AG04450 (cell line): ENCODE data around the gene SLC47A1. TPM values are rescaled to one million over a fixed set of nuclear protein-coding genes. Genes with fewer than 3 reads are reported as not detected.

Experiments used
- CTCF ChIA-PET: fragments of 300-600, 350-600 bp; formaldehyde crosslinking; extraction: SDS; loops from one replicate; lab custom pipeline; 2022; ENCODE audit warnings: antibody characterized with exemption, inconsistent platforms; lab: Charles Lee
- POLR2A ChIA-PET: fragments of 350-600 bp; formaldehyde crosslinking; extraction: SDS; loops from one replicate; lab custom pipeline; 2021; ENCODE audit warnings: antibody characterized with exemption, inconsistent platforms; lab: Yijun Ruan, JAX
- DNase-seq: peaks from one replicate; pipeline ENCODE4 v3.0.0-alpha.2; 2011; ENCODE audit warnings: low read depth, low spot score
- H3K27ac ChIP-seq: one replicate; pipeline ENCODE4 v1.5.1; 2012; ENCODE audit warnings: low read depth, low read length, control low read depth
- H3K27me3 ChIP-seq: one replicate; pipeline ENCODE4 v1.6.0; 2012; ENCODE audit warnings: low read length; ENCODE audit not compliant: control insufficient read depth, insufficient read depth
- H3K4me3 ChIP-seq: 2 replicates; pipeline ENCODE4 v1.5.1; 2011; ENCODE audit warnings: mild to moderate bottlenecking, low read depth, low read length, control low read depth
- H3K9me3 ChIP-seq: 2 replicates; pipeline ENCODE4 v1.5.1; 2012; ENCODE audit warnings: low read length; ENCODE audit not compliant: control insufficient read depth, insufficient read depth
- polyA plus RNA-seq: library from polyadenylated mRNA; depleted of rRNA; stranded (reverse); fragments of >200 nt; gene quantifications from 2 replicates; pipeline ENCODE4 v1.2.3, GENCODE V29; 2011
- TF ChIP-seq, protein P1 (sequence below): IDR thresholded peaks from 2 replicates; pipeline ENCODE4 v1.5.1; 2011; ENCODE audit warnings: low read depth, low read length, control low read depth, inconsistent platforms

Gene SLC47A1
- polyA plus RNA-seq, 1 experiment: 0.06 TPM

- POLR2A ChIA-PET: no interaction called here
- TF ChIP-seq, protein P1, sequence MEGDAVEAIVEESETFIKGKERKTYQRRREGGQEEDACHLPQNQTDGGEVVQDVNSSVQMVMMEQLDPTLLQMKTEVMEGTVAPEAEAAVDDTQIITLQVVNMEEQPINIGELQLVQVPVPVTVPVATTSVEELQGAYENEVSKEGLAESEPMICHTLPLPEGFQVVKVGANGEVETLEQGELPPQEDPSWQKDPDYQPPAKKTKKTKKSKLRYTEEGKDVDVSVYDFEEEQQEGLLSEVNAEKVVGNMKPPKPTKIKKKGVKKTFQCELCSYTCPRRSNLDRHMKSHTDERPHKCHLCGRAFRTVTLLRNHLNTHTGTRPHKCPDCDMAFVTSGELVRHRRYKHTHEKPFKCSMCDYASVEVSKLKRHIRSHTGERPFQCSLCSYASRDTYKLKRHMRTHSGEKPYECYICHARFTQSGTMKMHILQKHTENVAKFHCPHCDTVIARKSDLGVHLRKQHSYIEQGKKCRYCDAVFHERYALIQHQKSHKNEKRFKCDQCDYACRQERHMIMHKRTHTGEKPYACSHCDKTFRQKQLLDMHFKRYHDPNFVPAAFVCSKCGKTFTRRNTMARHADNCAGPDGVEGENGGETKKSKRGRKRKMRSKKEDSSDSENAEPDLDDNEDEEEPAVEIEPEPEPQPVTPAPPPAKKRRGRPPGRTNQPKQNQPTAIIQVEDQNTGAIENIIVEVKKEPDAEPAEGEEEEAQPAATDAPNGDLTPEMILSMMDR: no peak
- CTCF ChIA-PET: no interaction called here
- H3K27ac ChIP-seq: no peak overlapping the region
- H3K27me3 ChIP-seq: peaks cover 61% of the 10 kb centered on the region
- peaks cover 3% of the 10 kb centered on the region; the same call in 1 of the 2 replicates for H3K9me3 ChIP-seq
- no peak overlapping the region for H3K4me3 ChIP-seq
- no peak for DNase-seq
Measured at GRCh38 chr17:19537111-19537510, 3.5 kb downstream of the SLC47A1 start.

DNA sequence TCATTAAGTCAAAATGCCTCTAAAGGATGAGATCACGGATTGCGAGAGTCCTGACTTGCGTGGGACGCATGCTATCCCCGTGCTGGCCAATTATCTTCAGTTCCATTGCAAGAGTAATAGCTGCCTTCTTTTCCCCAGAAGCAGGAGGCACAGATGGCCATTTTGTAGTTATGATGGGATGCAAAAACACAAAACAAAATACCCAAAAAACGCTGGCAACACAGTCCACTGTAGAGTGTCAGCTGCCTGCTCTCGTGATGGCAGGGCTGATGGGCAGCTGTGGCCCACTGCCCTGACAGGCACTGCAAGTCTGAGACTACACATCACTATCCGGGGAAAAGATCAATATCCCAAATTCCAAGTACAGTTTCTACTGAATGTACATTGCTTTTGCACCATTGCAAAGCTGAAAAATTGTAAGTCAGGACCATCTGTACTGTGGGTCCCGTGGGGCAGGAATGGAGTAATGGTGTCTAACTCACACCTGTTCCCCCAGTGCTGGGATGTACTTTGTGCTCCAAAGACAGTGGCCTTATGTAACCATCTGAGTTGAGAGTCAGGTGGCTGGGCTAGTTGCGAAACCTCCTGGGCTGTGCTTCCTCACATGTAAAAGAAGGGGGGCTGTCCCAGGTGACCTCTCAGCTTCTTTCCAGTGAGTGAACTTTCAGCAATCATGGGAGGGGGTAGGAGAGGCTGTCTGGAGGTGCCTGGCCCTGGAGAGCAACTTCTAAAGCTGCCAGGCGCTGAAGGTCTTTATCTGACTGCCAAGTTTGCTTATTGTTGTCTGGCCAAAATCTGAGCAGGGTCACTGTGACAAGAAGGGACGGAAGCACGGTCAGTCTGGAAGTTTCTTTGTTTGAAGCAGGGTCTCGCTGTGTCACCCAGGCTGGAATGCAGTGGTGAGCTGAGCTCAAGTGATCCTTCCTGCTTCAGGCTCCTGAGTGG is 4.7 kb downstream of the SLC47A1 start:
- H3K9me3 ChIP-seq: peaks cover 3% of the 10 kb centered on the region; the same call in 1 of the 2 replicates
- DNase-seq: no peak
- TF ChIP-seq, protein P1: no peak
- no peak overlapping the region for H3K4me3 ChIP-seq
- H3K27ac ChIP-seq: no peak overlapping the region
- CTCF ChIA-PET: no interaction called here
- H3K27me3 ChIP-seq: peaks cover 49% of the 10 kb centered on the region
- POLR2A ChIA-PET: no interaction called here

- CTCF ChIA-PET: no interaction called here
Measured at GRCh38 chr17:19539040-19539399, 5.4 kb downstream of the SLC47A1 start.

GRCh38 chr17:19539841-19540311 is 6.2 kb downstream of the SLC47A1 start:
- peaks cover under 1% of the 10 kb centered on the region; the same call in 1 of the 2 replicates for H3K9me3 ChIP-seq
- TF ChIP-seq, protein P1: no peak
- H3K27ac ChIP-seq: no peak overlapping the region
- peaks cover 38% of the 10 kb centered on the region for H3K27me3 ChIP-seq
- no peak overlapping the region for H3K4me3 ChIP-seq
- CTCF ChIA-PET: no interaction called here
- POLR2A ChIA-PET: interaction anchor here (0.9 kb wide), 1 partner anchor 108 kb away, joined by 3 read pairs; the partner anchor contains the start of gene ALDH3A2
- no peak for DNase-seq

More at GRCh38 chr17:19539040-19539399, 5.4 kb downstream of the SLC47A1 start:
- Histone ChIP-seq H3K27me3 (peaks cover 46% of the 10 kb centered on the region), H3K4me3 (no peak overlapping the region), H3K9me3 (peaks cover 3% of the 10 kb centered on the region; the same call in 1 of the 2 replicates), H3K27ac (no peak overlapping the region)
- TF ChIP-seq, protein P1: no peak
- DNase-seq: no peak
- POLR2A ChIA-PET: no interaction called here
